ENCODE results near the gene SMYD1.

The SMYD1 gene

GRCh38 chr2:88148929-88149438 is 81.4 kb downstream of the SMYD1 start:
- no peak for DNase-seq

GRCh38 chr2:88159481-88159880 is 91.9 kb downstream of the SMYD1 start:
- no peak for DNase-seq

- DNase-seq = peak; percentile 89
These were observed 92.4 kb downstream of the SMYD1 start for GRCh38 chr2:88159955-88160415.

GRCh38 chr2:88160517-88160916 is 92.9 kb downstream of the SMYD1 start:
- DNase-seq = peak; percentile 48

GRCh38 chr2:88161446-88162244 is 94.0 kb downstream of the SMYD1 start:
- peak; percentile 67 for DNase-seq
